ENCODE measurements around the gene ARL6. TPM values are rescaled to one million over a fixed set of nuclear protein-coding genes. Genes with fewer than 3 reads are reported as not detected.
A peak's percentile ranks its signal among the peaks of the same experiment; 100 is the strongest.

The ARL6 gene
- polyA plus RNA-seq, 6 donors from 2014 or later, result 1.1 to 4.3 (median 2.5) TPM

GRCh38 chr3:97793420-97794019 is 29.0 kb downstream of the ARL6 start:
- H3K36me3 Mint-ChIP-seq, result no peaks in the 10 kb centered on the region
- H3K27ac Mint-ChIP-seq, result no peak overlapping the region
- DNase-seq (peak; percentile 47), ATAC-seq (ENCODE audit: low read depth in 2 of 2) (peak in 1 of 2 donors; percentile 32)
- H3K27me3 Mint-ChIP-seq, result no peaks in the 10 kb centered on the region
- no peaks in the 10 kb centered on the region for H3K4me1 Mint-ChIP-seq
- H3K4me3 Mint-ChIP-seq, result no peak overlapping the region
- no peaks in the 10 kb centered on the region for H3K9me3 Mint-ChIP-seq

GRCh38 chr3:97795951-97796350 is 31.4 kb downstream of the ARL6 start:
- no peak overlapping the region for H3K4me3 Mint-ChIP-seq
- no peaks in the 10 kb centered on the region for H3K36me3 Mint-ChIP-seq
- H3K27me3 Mint-ChIP-seq, result no peaks in the 10 kb centered on the region
- DNase-seq (no peak), ATAC-seq (ENCODE audit: low read depth in 2 of 2) (no peak)
- no peaks in the 10 kb centered on the region for H3K4me1 Mint-ChIP-seq
- peak overlapping the region in 1 of 6 donors; percentile 69 for H3K27ac Mint-ChIP-seq
- H3K9me3 Mint-ChIP-seq, result no peaks in the 10 kb centered on the region

- Mint-ChIP-seq H3K4me3 (no peak overlapping the region), H3K36me3 (peaks cover 0 to 3% of the 10 kb centered on the region in 2 donors), H3K4me1 (no peaks in the 10 kb centered on the region), H3K9me3 (peaks cover 0 to 3% (median 0%) of the 10 kb centered on the region in 7 donors), H3K27me3 (no peaks in the 10 kb centered on the region), H3K27ac (peak overlapping the region in 1 of 6 donors; percentile 54)
- DNase-seq (no peak), ATAC-seq (ENCODE audit: low read depth in 2 of 2) (no peak)
Observed at GRCh38 chr3:97804471-97804870, 39.9 kb downstream of the ARL6 start.

- no peaks in the 10 kb centered on the region for H3K36me3 Mint-ChIP-seq
- H3K27ac Mint-ChIP-seq, result no peak overlapping the region
- DNase-seq, result no peak
- ATAC-seq (ENCODE audit: low read depth in 2 of 2), result no peak
- peaks cover 0 to 8% (median 0%) of the 10 kb centered on the region in 3 donors for H3K27me3 Mint-ChIP-seq
- no peaks in the 10 kb centered on the region for H3K4me1 Mint-ChIP-seq
- H3K4me3 Mint-ChIP-seq, result no peak overlapping the region
- H3K9me3 Mint-ChIP-seq, result no peaks in the 10 kb centered on the region
Observed at GRCh38 chr3:97810779-97811390, 46.3 kb downstream of the ARL6 start.

- peaks cover 8 to 18% (median 15%) of the 10 kb centered on the region in 3 donors for H3K27me3 Mint-ChIP-seq
- H3K9me3 Mint-ChIP-seq, result no peaks in the 10 kb centered on the region
- no peak overlapping the region for H3K4me3 Mint-ChIP-seq
- no peak for ATAC-seq (ENCODE audit: low read depth in 2 of 2)
- DNase-seq, result no peak
- no peak overlapping the region for H3K27ac Mint-ChIP-seq
- no peaks in the 10 kb centered on the region for H3K4me1 Mint-ChIP-seq
- no peaks in the 10 kb centered on the region for H3K36me3 Mint-ChIP-seq
Observed at GRCh38 chr3:97815149-97815917, 50.8 kb downstream of the ARL6 start.

GRCh38 chr3:97816811-97817210 is 52.3 kb downstream of the ARL6 start:
- no peak for ATAC-seq (ENCODE audit: low read depth in 2 of 2)
- Mint-ChIP-seq H3K9me3 (no peaks in the 10 kb centered on the region), H3K36me3 (no peaks in the 10 kb centered on the region)

GRCh38 chr3:97817965-97818364 is 53.4 kb downstream of the ARL6 start:
- Mint-ChIP-seq H3K36me3 (peaks cover 0 to 7% of the 10 kb centered on the region in 2 donors), H3K4me1 (peaks cover 12 to 17% (median 16%) of the 10 kb centered on the region in 3 donors), H3K4me3 (no peak overlapping the region), H3K9me3 (no peaks in the 10 kb centered on the region), H3K27ac (no peak overlapping the region), H3K27me3 (peaks cover 14 to 28% (median 23%) of the 10 kb centered on the region in 3 donors)
- DNase-seq (no peak), ATAC-seq (ENCODE audit: low read depth in 2 of 2) (no peak)

More at GRCh38 chr3:97816811-97817210, 52.3 kb downstream of the ARL6 start:
- Mint-ChIP-seq H3K4me3 (no peak overlapping the region), H3K27ac (no peak overlapping the region), H3K4me1 (peaks cover 3 to 10% (median 7%) of the 10 kb centered on the region in 3 donors), H3K27me3 (peaks cover 14 to 18% (median 15%) of the 10 kb centered on the region in 3 donors)
- DNase-seq, result no peak

- no peak overlapping the region for H3K27ac Mint-ChIP-seq
- no peaks in the 10 kb centered on the region for H3K9me3 Mint-ChIP-seq
- no peak for ATAC-seq (ENCODE audit: low read depth in 2 of 2)
- H3K4me3 Mint-ChIP-seq, result peak overlapping the region; percentile 83 to 98 (median 94)
- DNase-seq, result peak; percentile 1
- peaks cover 5 to 32% (median 32%) of the 10 kb centered on the region in 3 donors for H3K27me3 Mint-ChIP-seq
- H3K4me1 Mint-ChIP-seq, result peaks cover 15 to 25% (median 23%) of the 10 kb centered on the region in 3 donors
- peaks cover 0 to 7% of the 10 kb centered on the region in 2 donors for H3K36me3 Mint-ChIP-seq
Observed at GRCh38 chr3:97820780-97821179, 56.2 kb downstream of the ARL6 start.

GRCh38 chr3:97821287-97821773 is 56.8 kb downstream of the ARL6 start:
- peaks cover 0 to 7% of the 10 kb centered on the region in 2 donors for H3K36me3 Mint-ChIP-seq
- DNase-seq, result no peak
- peak overlapping the region in 1 of 6 donors; percentile 80 for H3K27ac Mint-ChIP-seq
- peaks cover 15 to 25% (median 23%) of the 10 kb centered on the region in 3 donors for H3K4me1 Mint-ChIP-seq
- ATAC-seq (ENCODE audit: low read depth in 2 of 2), result peak; percentile 46 to 49
- no peaks in the 10 kb centered on the region for H3K9me3 Mint-ChIP-seq
- peaks cover 5 to 32% (median 32%) of the 10 kb centered on the region in 3 donors for H3K27me3 Mint-ChIP-seq
- peak overlapping the region; percentile 83 to 98 (median 94) for H3K4me3 Mint-ChIP-seq

GRCh38 chr3:97821774-97822358 is 57.3 kb downstream of the ARL6 start, which contains the start of gene CRYBG3:
CRYBG3 (plus strand) TSS chr3:97822011; CDS start chr3:97822207, 196 bp downstream.
- no peaks in the 10 kb centered on the region for H3K9me3 Mint-ChIP-seq
- H3K4me1 Mint-ChIP-seq, result peaks cover 15 to 25% (median 23%) of the 10 kb centered on the region in 3 donors
- H3K27ac Mint-ChIP-seq, result peak within 1 kb of the TSS; percentile 21 to 83 (median 64)
- H3K27me3 Mint-ChIP-seq, result peaks cover 5 to 30% (median 27%) of the 10 kb centered on the region in 3 donors
- ATAC-seq (ENCODE audit: low read depth in 2 of 2), result peak; percentile 95 to 96
- peaks cover 0 to 7% of the 10 kb centered on the region in 2 donors for H3K36me3 Mint-ChIP-seq
- peak; percentile 83 for DNase-seq
- H3K4me3 Mint-ChIP-seq, result peak within 1 kb of the TSS; percentile 89 to 98 (median 95)

GRCh38 chr3:97822359-97822775 is 57.8 kb downstream of the ARL6 start:
- ATAC-seq (ENCODE audit: low read depth in 2 of 2) (peak; percentile 17 to 26), DNase-seq (peak; percentile 23)
- Mint-ChIP-seq H3K27ac (peak overlapping the region; percentile 21 to 83 (median 56)), H3K4me3 (peak overlapping the region; percentile 89 to 98 (median 95)), H3K36me3 (peaks cover 0 to 7% of the 10 kb centered on the region in 2 donors), H3K9me3 (no peaks in the 10 kb centered on the region), H3K27me3 (peaks cover 5 to 27% (median 23%) of the 10 kb centered on the region in 3 donors), H3K4me1 (peaks cover 15 to 25% (median 23%) of the 10 kb centered on the region in 3 donors)

GRCh38 chr3:97823046-97824004 is 58.8 kb downstream of the ARL6 start:
- no peak for DNase-seq
- peaks cover 0 to 7% of the 10 kb centered on the region in 2 donors for H3K36me3 Mint-ChIP-seq
- H3K4me1 Mint-ChIP-seq, result peaks cover 15 to 25% (median 23%) of the 10 kb centered on the region in 3 donors
- H3K9me3 Mint-ChIP-seq, result no peaks in the 10 kb centered on the region
- H3K27me3 Mint-ChIP-seq, result peaks cover 5 to 20% (median 16%) of the 10 kb centered on the region in 3 donors
- peak overlapping the region in 4 of 6 donors; percentile 21 to 87 (median 64) for H3K27ac Mint-ChIP-seq
- H3K4me3 Mint-ChIP-seq, result peak overlapping the region; percentile 89 to 98 (median 95)
- ATAC-seq (ENCODE audit: low read depth in 2 of 2), result no peak
